Stimulated activated CD8-positive, alpha-beta memory T cell treated with anti-CD3 and anti-CD28 coated beads, Interleukin-2, amount 100 ng/mL, for 48 hours (primary cell): ENCODE results near the gene CCDC27.
A peak's percentile ranks its signal among the peaks of the same experiment; 100 is the strongest.

Experiments
- DNase-seq, 2 donors: peaks; one replicate each; pipeline ENCODE4 v3.0.0-alpha.2; 2020; ENCODE audit warnings: low read depth in 2 of 2

CCDC27 gene

DNA sequence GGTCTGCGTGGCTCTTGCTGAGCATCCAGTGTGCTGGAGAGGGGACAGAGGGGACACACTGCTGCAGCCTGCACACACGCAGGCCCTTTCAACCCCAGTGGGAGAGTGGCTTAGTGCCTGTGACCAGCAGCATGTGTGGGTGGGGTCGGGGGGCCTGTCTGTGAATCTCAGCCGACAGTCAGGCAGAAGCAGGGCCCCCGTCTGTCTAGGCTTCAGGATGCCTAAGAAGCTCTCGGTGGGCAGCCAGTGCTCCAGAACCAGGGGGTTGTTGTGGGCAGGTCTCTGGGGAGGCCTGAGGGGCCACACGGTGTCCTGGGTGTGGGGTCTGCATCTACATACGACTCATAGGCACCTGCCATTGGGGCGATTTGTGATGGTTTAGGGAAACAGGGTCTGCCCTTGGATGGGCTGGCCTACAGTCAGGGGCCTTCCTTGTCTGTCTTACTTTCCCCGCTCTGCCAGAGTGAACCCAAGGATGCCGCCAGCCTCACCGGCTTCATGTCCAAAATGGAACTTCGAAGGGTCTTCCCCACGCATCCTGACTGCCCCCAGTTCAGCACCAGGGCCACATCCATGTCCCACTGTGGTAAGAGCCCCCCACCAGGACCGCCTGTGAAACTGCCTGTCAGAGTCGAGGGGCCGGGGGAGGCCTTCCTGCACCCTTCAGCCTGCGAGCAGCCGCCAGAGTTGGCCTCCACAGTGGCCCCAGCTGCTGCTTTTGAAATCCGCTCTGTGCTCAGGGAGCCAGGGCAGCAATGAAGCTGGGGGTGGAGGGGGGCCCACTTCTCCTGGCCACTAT lies 1.6 kb downstream of the CCDC27 start:
- DNase-seq = no peak

DNA sequence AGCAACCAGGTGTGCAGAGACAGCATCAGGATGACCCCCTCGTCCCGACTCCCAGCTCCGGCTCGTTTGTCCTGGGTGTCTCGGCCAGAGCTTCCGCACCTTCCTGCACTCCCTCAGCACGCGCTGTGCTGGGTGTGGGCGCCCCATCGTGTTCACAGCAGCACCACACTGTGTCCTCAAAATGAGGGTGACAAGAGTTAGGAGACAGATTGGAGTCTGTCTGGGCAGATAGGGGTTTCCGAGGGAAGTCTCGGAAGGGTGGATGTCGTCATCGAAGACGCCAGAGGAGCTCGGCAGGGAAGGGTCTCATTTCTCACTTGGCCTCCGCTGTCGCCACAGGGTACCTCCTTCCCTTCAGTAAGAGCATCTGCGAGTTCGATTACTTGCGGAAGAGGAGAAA lies 4.1 kb downstream of the CCDC27 start:
- DNase-seq = no peak

DNA sequence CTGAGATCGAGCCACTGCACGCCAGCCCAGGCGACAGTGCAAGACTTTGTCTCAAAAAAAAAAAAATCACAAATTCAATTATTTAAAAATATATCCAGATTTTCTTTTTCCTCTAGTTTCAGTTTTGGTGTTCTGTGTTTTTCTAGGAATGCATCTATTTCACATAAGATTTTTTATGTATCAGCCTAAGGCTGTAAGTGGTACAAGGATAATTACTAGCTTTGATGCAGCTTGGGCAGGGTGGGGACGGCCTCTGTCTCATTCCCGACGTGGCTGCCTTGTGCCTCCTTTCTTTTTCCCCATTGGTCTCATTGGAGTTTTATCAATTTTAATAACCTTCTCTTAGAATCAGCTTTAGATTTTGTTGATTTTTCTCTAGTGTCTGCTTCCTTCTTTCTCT lies 6.9 kb downstream of the CCDC27 start:
- no peak for DNase-seq

DNA sequence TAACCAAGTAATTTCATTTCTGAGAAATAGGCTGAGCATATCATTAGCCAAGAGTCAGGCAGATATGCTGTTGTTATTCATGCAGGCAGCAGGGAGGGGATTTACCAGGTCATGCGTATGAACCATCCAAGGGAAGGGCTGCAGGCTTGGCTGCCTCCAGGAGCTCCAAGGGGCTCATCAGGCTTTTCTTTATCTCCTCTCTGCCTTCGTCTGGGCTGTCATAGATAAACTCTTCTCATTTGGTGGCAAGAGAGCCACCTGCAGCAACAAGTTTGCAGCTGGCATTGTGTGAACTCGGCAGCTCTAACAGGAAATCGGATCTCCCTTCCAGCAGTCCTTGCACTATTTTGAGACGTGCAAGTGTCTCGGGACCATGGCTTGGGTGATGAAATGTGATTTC lies 7.5 kb downstream of the CCDC27 start:
- DNase-seq = no peak

DNA sequence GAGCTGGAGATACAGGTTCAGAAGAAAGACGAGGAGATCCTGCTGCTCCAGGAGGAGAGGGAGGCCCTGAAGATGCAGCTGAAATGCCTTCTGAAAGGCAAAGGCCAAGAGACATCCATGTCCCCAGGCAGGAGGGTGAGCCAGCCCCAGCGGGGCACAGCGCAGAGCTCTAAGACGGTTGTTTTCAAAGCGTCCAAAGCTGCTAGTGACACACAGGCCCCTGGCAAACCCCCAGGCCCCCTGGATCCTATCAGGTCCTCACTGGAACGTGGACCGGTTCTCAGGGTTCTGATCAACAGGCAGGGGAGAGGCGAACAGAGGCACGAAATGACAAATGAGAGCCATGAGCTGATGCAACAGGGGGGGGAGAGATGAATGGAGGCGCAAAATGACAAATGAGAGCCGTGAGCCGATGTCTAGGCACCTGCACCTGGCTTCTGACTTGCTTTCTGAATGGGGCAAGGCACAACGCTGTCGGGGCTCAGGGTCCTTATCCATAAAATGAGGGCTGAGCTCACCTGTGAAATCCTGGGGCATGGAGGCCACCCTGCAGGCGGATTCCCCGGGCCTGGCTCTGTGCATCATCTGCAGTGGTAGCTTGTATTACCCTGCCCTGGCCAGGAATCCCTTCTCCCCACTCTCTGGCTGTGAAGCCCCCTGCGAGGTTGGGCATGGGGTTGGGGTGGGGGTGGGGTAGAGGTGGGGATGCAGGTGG lies 9.2 kb downstream of the CCDC27 start:
- no peak for DNase-seq

DNA sequence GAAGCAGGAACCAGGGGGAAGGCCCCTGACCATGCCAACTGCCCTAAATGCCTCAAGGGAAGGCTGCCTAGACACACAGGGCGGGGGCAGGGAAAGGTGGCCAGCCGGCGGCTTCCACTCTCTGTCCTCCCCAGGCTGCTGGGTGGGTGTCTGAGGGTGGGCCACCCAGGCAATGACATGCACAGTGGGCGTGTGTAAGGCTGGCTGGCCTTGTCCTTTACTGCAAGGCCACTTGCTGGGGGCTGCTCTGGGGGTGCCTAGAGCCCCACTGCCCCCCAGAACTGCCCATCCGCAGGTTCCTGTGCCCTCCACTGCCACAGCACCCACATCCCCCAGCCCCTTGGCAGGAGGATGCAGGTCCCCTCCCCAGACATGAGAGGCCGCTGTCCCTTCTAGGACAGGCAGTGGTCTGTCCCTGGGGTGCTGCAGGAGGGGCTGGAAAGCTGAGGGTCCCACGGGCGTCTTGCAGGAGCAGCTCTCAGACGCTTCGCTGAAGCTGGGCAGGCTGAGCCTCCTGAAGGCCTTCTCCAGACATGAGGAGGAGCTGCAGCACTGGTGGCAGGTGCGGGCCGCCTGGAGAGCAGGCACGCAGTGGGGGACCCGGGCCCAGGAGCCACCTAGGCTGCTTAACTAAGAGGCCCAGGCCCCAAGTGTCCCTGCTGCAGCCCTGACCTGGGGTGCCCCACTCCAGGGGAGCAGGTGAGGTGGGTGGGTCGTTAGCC lies 10.1 kb downstream of the CCDC27 start:
- DNase-seq = no peak

DNA sequence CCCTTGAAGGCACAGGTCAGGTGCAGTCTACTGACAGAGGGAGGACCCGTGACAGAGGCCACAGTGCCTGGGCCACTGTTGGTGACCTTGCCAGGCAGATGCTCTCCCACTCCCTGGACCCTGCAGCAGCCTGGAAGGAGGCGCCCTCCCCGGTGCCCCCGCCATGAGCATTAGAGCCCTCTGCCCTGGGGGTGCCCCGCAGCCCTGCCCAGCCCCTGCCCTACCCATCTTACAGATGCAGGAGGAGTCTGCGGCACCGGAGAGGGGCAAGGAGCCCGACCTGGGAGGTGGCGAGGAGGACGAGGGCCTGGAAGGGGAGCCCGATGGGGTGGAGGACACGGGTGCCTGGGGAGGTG lies 10.6 kb downstream of the CCDC27 start:
- DNase-seq = no peak

DNA sequence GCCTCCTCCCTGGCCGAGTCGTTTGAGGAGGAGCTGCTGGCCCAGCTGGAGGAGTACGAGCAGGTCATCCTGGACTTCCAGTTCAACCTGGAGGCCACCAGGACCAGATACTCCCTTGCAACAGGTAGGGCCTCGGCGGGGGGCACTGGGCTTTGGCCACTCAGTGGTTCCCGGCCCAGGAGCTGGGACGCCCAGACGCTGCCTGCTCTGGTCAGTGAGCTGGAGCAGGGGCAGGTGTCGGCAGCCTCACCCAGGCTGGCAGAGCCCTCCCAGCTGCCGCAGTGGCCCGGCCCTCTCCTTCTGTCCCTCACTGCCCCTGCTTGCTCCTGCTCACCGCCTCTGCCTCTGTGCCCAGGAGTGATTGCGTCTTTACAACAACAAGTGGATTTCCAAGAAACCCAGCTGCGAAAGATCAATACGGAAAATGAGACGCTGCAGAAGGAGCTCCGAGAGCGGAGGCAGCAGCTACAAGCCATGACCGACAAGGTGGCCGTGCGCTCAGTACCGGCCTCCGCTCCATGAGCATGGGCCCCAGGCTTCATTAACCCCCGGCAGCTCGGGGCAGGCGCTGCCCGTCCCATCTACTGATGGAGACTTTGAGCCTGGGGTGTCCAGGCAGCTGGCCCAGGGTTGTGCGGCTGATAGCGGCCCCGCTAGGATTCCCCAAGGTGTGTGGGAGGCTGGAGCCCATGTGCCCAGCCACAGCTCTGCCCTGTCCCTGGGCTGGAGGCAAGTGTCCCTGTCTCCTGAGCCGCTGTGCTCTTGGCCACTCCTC lies 11.3 kb downstream of the CCDC27 start:
- no peak for DNase-seq

DNA sequence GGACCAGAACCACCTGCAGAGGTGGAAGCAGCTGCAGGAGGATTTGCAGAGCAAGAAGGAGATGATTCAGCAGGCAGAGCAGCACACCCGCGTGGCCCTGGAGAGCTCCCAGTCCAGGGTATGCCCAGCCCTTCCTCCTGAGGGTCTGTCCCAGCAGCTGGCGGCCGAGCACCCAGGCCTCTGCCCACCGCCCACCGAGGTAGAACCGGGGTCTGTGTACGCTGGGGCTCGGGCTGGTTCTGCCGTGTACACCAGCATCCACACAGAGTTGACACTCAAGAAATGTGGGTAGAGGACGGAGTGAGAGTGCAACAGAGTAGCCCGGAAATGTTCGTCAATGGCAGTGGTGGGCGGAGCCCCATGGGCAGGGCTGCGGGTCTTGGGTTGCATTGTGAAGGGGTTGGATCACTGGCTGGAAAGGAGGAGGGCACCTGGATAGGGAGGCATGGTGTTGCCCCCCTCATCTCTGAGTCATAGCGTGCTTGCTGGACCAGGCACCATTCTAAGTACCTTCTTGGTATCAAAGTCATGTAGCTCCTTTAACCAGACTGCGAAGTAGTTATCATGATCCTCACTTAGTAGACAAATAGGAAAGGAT lies 15.2 kb downstream of the CCDC27 start:
- DNase-seq = no peak

DNA sequence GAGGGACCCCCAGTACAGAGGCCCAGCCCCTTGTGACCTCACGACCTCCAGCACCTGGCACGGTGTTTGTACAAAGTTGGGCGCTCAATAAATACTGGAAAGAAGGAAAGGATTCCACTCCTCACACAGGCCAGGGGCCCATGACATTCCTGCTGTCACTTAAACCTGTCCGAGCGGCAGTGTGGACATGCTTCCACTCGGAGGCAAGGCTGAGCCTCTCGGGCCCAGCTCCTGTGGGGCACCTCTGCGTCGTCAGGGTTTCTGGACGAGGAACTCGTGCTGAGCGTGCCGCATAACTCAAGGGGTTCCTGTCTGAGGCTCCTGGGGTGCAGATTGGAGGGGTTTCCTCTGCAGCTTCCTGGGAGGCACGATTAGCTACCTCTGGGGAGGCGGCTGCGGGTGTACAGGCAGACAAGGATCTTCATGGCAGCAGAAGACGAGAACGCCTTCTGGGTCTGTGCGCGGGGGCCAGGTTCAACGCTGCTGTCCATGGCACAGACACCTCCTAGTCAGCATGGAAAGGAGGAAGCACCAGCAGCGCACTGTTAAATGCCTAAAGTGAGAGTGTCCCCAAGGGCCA lies 16.7 kb downstream of the CCDC27 start:
- DNase-seq = no peak

DNA sequence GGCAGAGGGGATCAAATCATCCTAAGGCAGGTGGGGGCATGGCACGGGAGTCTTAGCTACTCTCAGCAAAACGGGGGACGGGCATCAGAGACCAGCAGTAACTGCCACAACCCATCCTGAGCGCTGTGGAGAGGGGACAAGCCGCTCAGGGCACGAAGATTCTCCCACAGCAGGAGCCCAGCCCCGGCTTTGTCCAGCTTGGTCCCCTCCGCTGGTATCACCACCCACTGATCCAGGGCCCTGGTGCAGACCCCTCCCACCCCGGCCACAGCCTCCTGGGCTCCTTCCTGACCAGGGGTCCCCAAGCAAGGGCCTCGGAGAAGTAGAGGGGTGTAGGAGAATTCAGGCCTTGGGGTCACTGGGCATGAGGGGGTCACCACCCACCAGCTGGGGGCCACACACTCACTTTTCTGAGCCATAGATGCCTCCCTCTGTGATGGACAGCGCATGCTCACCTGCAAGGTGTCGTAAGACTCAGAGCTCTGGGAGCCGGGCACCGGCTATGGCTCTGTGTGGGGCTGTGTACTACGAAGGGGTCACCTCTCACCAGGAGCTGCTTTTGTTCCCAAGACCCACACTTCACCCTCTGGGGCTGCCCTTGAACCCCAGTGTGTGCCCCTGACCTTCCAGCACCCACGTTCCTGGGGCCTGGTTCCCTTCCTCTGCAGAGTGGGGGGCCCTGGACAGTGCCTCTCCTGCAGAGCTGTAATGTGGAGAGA lies 18.0 kb downstream of the CCDC27 start:
- no peak for DNase-seq

DNA sequence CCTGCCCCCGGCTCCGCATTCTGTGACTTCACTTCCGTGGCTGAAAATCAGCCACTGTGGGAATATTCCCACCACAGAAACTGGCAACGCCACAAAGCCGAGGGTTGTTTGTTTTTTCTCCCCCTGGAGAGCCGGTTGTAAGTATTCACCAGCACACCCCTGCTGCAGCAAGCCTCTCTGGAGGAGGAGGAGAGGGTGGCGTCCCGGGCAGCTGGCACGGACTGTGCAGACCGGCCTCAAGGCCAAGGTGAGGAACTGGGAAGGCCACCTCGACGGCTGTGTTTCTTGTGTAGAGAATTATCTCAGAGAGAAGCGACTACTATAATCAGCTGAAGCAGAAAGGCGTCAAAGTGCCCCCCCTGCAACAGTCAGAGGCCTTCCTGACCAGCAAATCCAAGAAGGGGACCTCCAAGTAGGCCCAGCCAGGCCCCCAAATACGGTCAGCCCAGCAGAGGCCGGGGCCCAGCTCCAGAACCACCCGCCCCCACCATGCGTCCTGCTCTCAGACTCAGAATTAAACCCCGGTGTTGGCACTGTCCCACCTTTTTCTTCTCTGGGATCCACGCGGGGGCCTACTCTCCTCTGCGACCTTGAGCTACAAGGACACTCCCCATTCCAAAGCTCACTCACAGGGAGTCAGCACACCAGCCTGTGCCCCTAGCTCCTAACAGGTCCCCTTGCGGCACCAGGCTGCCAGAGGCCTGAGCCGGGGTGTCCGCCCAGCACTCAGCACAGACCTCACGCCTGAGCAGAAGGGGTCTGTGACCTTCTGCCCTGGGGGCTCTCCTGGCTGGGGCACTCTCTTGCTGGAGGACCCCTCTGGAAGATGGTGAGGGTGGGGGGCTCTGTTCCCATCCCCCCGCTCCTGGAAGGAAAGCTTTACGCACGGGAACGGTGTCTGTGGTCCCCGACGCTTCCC lies 19.1 kb downstream of the CCDC27 start:
- no peak for DNase-seq

DNA sequence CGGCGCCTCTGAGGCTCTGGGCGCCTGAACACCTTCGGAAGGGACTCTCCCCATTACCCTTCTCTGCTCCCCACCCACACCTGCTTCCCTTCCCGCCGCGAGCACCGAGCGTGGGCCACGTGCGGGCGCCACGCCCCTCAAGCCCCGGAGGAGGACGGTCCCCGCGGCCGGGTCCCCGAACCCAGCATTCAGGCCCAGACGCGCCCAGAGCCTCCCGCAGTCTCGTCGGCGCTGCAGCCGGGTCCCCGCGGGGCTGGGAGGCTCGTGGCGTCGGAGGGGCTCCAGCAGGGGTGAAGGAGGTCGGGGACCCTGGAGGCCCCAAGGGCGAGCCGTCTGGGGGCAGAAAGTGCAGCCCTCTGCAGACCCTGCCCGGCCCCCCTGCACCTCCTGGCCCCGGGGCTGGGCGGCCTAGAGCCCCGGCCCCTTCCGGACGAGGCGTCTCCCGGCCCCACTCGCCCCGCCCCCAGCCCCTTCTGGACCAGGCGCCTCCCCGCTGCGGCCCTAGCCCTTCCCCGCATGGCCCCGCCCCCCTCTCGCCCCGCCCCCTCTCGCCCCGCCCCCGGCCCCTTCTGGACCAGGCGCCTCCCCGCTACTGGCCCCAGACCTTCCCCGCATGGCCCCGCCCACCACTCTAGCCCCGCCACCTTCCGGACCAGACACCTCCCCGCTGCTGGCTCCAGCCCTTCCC lies 19.9 kb downstream of the CCDC27 start:
- DNase-seq = peak; percentile 81 to 85

DNA sequence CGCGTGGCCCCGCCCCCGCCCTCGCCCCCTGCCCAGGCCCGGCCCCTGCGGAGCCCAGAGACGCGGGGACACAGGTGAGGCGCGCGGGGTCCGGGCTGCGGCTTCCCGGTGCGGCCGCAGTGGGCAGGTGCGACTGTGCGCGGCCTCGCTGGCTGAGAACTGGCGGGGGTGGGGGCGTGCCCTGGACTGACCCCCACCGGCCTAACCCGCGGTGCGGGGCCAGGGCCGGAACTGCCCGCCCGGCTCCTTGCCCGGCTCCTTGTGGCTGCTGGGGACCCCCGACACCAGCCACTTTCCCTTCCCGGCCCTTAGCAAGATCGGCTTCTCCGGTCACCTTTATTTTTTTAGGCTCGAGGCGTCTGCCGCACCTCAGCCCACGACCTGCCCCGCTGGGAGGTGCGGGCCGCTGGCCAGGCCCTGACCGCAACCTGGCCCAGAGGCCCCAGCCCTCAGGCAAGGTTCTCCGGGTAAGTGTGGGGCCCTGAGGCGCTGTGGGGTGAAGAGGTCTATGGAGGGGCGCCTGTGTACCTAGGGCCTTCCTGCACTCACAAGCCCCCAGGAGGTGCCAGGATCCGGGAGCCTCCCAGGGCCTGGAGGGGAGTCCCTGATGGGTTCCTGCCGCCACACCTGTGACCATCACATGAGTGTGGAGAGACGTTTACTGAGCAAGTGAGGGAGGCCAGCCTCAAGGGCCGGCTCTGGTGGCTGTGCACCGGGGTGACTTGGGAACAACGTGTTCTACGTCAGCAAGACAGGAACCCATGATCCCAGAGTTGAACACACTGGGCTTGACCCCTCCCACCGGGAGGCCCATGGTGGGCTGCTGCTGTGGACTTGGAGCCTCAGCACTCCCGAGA lies 20.7 kb downstream of the CCDC27 start, which contains the start of gene SMIM1:
TSS of gene SMIM1 (plus strand) at position 35 of the 857 bp plus-strand sequence. CDS start 2,625 bp downstream, outside the sequence.
- DNase-seq = no peak

DNA sequence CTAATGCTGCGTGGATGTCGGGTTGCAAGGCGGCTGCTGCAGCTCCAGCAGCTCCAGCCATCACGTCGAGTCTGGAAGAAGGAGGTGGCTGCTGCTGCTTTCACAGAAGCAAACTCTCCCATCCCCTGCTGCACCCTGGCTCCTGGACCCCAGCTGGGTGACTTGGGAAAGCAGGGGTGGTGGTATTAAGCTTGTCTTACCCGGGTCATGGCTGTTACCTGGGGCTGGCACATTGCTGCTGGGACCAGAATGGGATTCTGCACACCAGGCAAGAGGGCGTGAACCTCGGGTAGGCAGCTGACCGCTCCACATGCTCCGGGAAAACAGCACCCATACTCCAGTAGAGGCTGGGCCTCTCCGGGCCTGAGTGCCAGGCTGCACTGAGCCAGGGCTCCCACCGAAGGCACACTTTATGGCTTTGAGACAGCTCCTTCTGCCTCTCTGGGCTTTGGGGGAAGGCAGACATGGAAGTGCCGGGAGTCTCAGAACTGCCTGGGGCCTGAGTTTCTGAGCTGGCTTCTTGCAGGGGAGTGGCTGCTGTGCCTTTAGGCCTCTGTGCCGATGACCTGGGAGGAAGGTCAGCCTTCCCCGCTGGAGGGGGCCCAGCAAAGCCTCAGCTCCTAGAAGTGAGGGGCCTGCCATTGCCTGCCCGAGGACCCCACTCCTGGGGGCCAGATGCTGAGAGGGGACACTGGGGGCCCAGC lies 21.5 kb downstream of the CCDC27 start:
- no peak for DNase-seq

DNA sequence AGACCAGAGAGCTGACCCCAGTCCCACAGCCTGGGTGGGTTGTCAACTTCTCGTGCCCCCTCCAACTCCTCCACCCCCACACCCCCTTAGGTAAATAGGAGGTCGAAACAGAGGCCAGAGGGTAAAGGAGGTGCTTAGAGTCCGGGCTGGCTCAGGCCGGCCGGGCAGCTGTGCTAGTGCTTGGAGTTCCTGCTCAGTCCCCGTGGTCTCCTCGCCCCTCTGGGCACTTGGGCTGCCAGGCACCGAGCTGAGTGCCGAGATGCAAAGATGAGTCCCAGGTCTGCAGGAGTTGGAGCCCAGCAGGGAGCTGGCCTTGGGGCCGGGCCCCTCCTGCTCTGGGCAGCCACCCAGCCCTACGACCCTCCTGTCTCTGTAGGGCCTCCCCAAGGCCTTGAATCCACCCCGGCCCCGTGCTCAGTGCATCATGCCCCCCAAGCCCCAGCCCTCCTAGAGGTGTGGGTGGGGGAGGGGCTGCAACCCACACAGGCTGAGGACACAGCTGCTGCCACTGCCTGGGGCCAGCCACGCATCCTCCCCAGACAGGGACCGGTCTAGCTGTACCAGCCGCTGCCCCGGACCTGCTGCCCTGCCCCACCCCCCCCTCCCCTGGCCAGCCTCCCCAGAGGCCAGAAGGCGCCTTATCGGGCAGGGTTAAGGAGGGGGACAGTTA lies 22.2 kb downstream of the CCDC27 start:
- DNase-seq = no peak
